GM21515 (cell line): ENCODE results near the gene PLCD3.

Source experiments
- ATAC-seq: cut with Tn5 transposase; IDR thresholded peaks from one replicate; pipeline ENCODE4 v1.9.1; 2021; ENCODE audit not compliant: unreplicated experiment

PLCD3 gene

GRCh38 chr17:45120558-45120957 is 11.8 kb downstream of the PLCD3 start:
- ATAC-seq = no peak

GRCh38 chr17:45119964-45120363 is 12.4 kb downstream of the PLCD3 start:
- no peak for ATAC-seq

- no peak for ATAC-seq
Measured at GRCh38 chr17:45118691-45119090, 13.6 kb downstream of the PLCD3 start.

GRCh38 chr17:45117848-45118646 is 14.3 kb downstream of the PLCD3 start:
- no peak for ATAC-seq

- no peak for ATAC-seq
Measured at GRCh38 chr17:45117334-45117733, 15.0 kb downstream of the PLCD3 start.

GRCh38 chr17:45116434-45117016 is 15.8 kb downstream of the PLCD3 start:
- ATAC-seq = no peak

GRCh38 chr17:45115871-45116270 is 16.4 kb downstream of the PLCD3 start:
- no peak for ATAC-seq

GRCh38 chr17:45115015-45115625 is 17.2 kb downstream of the PLCD3 start:
- ATAC-seq = no peak

- no peak for ATAC-seq
Measured at GRCh38 chr17:45114117-45114932, 18.0 kb downstream of the PLCD3 start.

GRCh38 chr17:45113424-45113754 is 18.9 kb downstream of the PLCD3 start:
- ATAC-seq = no peak

- no peak for ATAC-seq
Measured at GRCh38 chr17:45112559-45113423, 19.5 kb downstream of the PLCD3 start.

GRCh38 chr17:45111850-45112249 is 20.5 kb downstream of the PLCD3 start:
- no peak for ATAC-seq

- no peak for ATAC-seq
Measured at GRCh38 chr17:45110676-45111611, 21.4 kb downstream of the PLCD3 start.

- no peak for ATAC-seq
Measured at GRCh38 chr17:45108595-45109521, 23.5 kb downstream of the PLCD3 start.

- ATAC-seq = no peak
Measured at GRCh38 chr17:45108051-45108450, 24.3 kb downstream of the PLCD3 start.

- no peak for ATAC-seq
Measured at GRCh38 chr17:45107293-45108010, 24.9 kb downstream of the PLCD3 start.

- ATAC-seq = no peak
Measured at GRCh38 chr17:45106582-45106981, 25.7 kb downstream of the PLCD3 start.

- ATAC-seq = no peak
Measured at GRCh38 chr17:45106096-45106495, 26.2 kb downstream of the PLCD3 start.
